ENCODE results near the gene POLG.
"Not testable (repeated sequence)": the region's sequence is repeated elsewhere in the genome, so short reads cannot be mapped to it uniquely, and the experiment has no call there.

The POLG gene

DNA sequence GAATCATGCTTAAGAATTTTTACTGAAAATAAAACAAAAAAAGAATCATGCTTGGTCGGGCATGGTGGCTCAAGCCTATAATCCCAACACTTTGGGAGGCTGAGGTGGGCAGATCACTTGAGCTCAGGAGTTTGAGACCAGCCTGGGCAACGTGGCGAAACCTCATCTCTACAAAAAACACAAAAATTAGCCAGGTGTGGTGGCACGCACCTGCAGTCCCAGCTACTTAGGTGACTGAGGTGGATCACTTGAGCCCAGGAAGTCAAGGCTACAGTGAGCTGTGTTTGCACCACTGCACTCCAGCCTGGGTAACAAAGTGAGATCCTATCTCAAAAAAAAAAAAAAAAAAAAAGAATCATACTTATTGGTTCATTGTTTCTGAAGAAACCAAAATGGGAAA, 57.3 kb downstream of the POLG start:
- not testable (repeated sequence) for DNase-seq

All from central memory CD4-positive, alpha-beta T cell (primary cell).